ENCODE measurements around the gene SYT11.

SYT11 gene

DNA sequence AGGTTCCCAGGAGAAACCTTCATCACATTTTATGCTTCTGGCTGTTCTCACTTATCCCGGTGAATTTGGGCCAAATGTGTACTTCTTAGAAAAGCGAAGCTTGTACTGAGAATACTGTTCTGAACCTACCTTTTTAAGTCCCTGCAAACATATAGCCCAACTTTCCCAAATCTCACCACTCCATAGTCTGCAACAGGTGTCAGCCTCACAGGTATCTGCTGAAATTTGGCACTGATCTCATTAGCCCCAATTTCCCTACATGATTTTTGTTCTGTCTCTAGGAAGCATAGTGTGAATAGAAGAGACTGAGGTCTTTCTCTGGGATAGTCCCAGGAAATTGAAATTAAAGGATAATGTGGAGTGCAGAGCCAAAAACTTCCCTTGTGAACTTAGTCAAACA lies 40.3 kb downstream of the SYT11 start:
- Histone ChIP-seq H3K9me3 (ENCODE audit: control insufficient read depth, low read length) (no peaks in the 10 kb centered on the region), H3K4me1 (ENCODE audit: control insufficient read depth, insufficient read depth, low read length, poor library complexity, severe bottlenecking) (no peaks in the 10 kb centered on the region), H3K27ac (ENCODE audit: low read depth, low read length, severe bottlenecking) (no peak overlapping the region), H3K36me3 (ENCODE audit: control insufficient read depth, insufficient read depth, low read length) (peaks cover 84% of the 10 kb centered on the region), H3K4me3 (ENCODE audit: extremely low read depth, insufficient read depth, low read length, poor library complexity, severe bottlenecking) (no peak overlapping the region)
- 90 to 100% methylated on average over 2 of the region's 2 CpGs for WGBS, 2 experiments (ENCODE audit: insufficient coverage in 2 of 2)

DNA sequence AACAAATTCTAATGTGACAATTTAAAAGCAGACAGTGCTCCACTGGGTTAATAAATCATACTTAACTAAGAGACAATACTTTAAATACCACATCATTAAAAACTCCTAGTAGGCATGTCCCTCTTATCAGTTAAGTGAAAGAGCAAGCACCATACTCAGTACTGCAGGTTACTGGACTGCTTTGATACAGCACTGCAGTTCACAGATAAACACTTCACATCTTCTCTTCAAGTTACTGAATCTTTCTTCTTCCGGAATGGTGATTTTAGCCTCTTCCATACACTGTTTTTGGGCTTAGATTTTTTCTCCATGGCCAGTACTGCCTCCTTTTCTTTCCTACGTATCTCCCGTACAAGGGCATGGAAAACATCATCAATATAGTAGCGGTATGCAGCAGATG lies 40.8 kb downstream of the SYT11 start:
- Histone ChIP-seq H3K9me3 (ENCODE audit: control insufficient read depth, low read length) (no peaks in the 10 kb centered on the region), H3K36me3 (ENCODE audit: control insufficient read depth, insufficient read depth, low read length) (peaks cover 89% of the 10 kb centered on the region), H3K4me1 (ENCODE audit: control insufficient read depth, insufficient read depth, low read length, poor library complexity, severe bottlenecking) (no peaks in the 10 kb centered on the region), H3K27ac (ENCODE audit: low read depth, low read length, severe bottlenecking) (no peak overlapping the region), H3K4me3 (ENCODE audit: extremely low read depth, insufficient read depth, low read length, poor library complexity, severe bottlenecking) (no peak overlapping the region)
- 92 to 100% methylated on average over 2 to 3 of the region's 4 CpGs for WGBS, 2 experiments (ENCODE audit: insufficient coverage in 2 of 2)

DNA sequence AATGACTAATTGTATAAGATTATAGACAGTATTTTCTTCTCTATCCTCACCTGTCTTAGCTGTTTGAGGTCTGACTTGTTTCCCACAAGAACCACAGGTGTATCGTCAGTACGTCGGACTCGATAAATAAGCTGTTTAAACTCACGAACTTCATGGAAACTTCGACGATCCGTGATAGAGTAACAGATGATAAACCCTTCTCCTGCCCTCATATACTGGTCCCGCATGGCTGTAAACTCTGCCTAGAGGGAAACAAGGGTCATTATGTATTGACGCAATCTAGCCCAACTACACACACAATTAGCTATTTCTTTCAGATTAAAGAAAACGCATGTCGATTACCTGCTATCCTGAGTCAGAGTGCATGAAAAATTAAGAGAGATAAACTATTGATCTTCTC lies 44.9 kb downstream of the SYT11 start:
- WGBS, 2 experiments (ENCODE audit: insufficient coverage in 2 of 2), result 90 to 95% methylated on average over 9 to 10 of the region's 12 CpGs
- Histone ChIP-seq H3K9me3 (ENCODE audit: control insufficient read depth, low read length) (no peaks in the 10 kb centered on the region), H3K4me1 (ENCODE audit: control insufficient read depth, insufficient read depth, low read length, poor library complexity, severe bottlenecking) (no peaks in the 10 kb centered on the region), H3K4me3 (ENCODE audit: extremely low read depth, insufficient read depth, low read length, poor library complexity, severe bottlenecking) (no peak overlapping the region), H3K36me3 (ENCODE audit: control insufficient read depth, insufficient read depth, low read length) (peaks cover 92% of the 10 kb centered on the region), H3K27ac (ENCODE audit: low read depth, low read length, severe bottlenecking) (no peak overlapping the region)

DNA sequence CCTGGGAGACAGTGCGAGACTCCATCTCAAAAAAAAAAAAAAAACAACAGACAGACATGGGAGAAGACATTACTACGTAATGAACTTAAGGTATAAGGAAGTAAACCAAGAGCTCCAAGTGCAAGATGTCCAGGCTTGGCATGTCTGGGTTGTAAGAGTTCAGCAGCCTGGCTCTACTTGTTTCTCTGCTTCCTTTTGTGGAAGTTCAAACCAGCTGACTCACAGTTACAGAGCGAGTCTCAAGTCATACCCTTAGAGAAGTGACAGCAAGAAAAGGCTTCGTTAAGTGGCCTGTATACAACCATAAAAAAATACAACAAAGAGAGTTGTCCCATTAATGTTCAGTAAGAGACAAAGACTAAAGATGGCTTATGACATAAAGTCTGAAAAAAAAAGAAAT lies 50.5 kb downstream of the SYT11 start:
- Histone ChIP-seq H3K4me3 (ENCODE audit: extremely low read depth, insufficient read depth, low read length, poor library complexity, severe bottlenecking) (peak overlapping the region; percentile 74), H3K9me3 (ENCODE audit: control insufficient read depth, low read length) (no peaks in the 10 kb centered on the region), H3K36me3 (ENCODE audit: control insufficient read depth, insufficient read depth, low read length) (peaks cover 78% of the 10 kb centered on the region), H3K27ac (ENCODE audit: low read depth, low read length, severe bottlenecking) (no peak overlapping the region), H3K4me1 (ENCODE audit: control insufficient read depth, insufficient read depth, low read length, poor library complexity, severe bottlenecking) (peaks cover 5% of the 10 kb centered on the region)
- WGBS, 2 experiments (ENCODE audit: insufficient coverage in 2 of 2), result no CpG with 5 or more reads among the region's 4 CpGs

DNA sequence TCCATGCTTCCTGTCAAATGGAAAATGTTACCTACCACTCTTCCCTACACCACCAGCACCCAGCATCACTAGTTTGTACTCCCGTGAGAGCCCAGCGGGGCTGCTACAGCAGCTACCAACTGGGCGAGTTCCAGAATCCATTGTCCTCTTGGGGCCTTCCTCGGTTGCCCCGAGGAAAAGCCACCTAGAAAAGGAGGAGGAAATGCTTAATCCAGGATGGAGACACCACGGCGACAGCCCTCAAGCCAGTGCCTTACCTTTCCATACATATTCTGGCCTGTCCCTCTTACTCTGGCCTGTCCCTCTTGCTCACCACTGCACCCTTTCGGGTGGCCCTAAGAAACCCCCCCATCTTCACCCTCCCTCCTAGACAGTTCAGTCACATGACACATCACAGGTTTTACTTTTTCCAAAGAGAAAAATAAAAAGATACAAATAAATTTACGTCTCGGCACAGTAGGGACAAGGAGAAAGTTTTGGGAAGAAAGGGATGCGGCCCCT lies 51.3 kb downstream of the SYT11 start:
- Histone ChIP-seq H3K27ac (ENCODE audit: low read depth, low read length, severe bottlenecking) (peak overlapping the region; percentile 44), H3K36me3 (ENCODE audit: control insufficient read depth, insufficient read depth, low read length) (peaks cover 78% of the 10 kb centered on the region), H3K9me3 (ENCODE audit: control insufficient read depth, low read length) (no peaks in the 10 kb centered on the region), H3K4me3 (ENCODE audit: extremely low read depth, insufficient read depth, low read length, poor library complexity, severe bottlenecking) (peak overlapping the region; percentile 74), H3K4me1 (ENCODE audit: control insufficient read depth, insufficient read depth, low read length, poor library complexity, severe bottlenecking) (peaks cover 5% of the 10 kb centered on the region)
- WGBS, 2 experiments (ENCODE audit: insufficient coverage in 2 of 2), result 7 to 19% methylated on average over 3 to 4 of the region's 11 CpGs

DNA sequence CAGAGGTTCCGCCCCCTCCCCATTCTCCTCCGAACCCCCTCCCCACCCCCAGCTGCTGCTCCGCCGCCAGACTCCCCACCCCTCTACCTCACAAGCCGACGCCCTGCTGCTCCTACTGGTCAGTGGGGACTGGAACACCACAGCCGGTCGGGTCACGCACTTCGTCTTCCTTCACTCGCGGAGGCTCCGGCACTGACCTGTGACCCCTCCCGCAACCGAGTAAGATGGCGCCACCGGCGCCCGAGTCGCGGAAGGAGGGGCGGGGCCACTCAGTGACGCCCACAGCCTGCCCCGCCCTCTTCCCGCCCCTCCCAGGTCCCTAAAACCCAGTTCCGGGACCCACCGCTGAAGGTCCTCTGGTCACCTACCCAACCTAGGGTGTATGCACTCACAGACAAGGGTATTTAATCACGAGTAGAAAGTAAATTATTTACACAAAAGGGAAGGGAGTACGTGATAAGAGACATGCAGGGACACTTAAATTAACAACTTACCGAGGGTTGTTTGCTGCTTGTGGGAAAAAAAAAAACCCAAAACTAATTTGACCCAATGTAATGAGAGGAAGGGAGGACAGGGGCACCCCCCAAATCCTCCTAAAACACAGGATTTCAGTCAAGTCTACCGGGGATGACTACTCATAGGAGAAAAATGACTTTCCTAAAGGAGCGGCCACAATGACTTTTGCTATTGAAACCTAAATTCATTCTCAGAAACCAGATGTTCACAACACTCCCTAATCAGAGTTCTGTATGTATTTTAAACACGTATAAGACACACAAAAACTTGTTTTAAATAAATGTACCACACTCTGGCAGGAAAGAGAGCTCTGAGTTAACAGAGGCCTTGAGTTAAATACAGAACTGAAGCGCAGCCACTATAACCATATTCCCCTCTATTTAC lies 52.0 kb downstream of the SYT11 start, which contains the start of gene RIT1:
RIT1 (minus strand) TSS at position 194 of the 900 bp plus-strand sequence. CDS start 588 bp downstream, outside the sequence.
- Histone ChIP-seq H3K36me3 (ENCODE audit: control insufficient read depth, insufficient read depth, low read length) (peaks cover 78% of the 10 kb centered on the region), H3K4me3 (ENCODE audit: extremely low read depth, insufficient read depth, low read length, poor library complexity, severe bottlenecking) (peak within 1 kb of the TSS; percentile 74), H3K9me3 (ENCODE audit: control insufficient read depth, low read length) (no peaks in the 10 kb centered on the region), H3K27ac (ENCODE audit: low read depth, low read length, severe bottlenecking) (peak within 1 kb of the TSS; percentile 44), H3K4me1 (ENCODE audit: control insufficient read depth, insufficient read depth, low read length, poor library complexity, severe bottlenecking) (peaks cover 5% of the 10 kb centered on the region)
- WGBS, 2 experiments (ENCODE audit: insufficient coverage in 2 of 2), result 5 to 10% methylated on average over 17 to 21 of the region's 34 CpGs

DNA sequence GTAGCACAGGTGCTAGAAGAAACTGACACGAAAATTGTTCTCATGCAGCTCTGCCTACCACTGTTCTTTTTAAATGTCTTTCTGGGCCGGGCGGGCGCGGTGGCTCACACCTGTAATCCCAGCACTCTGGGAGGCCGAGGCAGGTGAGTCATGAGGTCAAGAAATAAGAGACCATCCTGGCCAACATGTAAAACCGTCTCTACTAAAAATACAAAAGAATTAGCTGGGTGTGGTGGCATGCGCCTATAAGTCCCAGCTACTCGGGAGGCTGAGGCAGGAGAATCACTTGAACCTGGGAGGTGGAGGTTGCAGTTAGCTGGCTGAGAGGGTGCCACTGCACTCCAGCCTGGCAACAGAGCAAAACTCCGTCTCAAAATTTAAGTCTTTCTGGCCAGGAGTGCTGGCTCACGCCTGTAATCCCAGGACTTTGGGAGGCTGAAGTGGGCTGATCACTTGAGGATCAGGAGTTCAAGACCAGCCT lies 52.7 kb downstream of the SYT11 start:
- Histone ChIP-seq H3K4me3 (ENCODE audit: extremely low read depth, insufficient read depth, low read length, poor library complexity, severe bottlenecking) (no peak overlapping the region), H3K36me3 (ENCODE audit: control insufficient read depth, insufficient read depth, low read length) (peaks cover 78% of the 10 kb centered on the region)

DNA sequence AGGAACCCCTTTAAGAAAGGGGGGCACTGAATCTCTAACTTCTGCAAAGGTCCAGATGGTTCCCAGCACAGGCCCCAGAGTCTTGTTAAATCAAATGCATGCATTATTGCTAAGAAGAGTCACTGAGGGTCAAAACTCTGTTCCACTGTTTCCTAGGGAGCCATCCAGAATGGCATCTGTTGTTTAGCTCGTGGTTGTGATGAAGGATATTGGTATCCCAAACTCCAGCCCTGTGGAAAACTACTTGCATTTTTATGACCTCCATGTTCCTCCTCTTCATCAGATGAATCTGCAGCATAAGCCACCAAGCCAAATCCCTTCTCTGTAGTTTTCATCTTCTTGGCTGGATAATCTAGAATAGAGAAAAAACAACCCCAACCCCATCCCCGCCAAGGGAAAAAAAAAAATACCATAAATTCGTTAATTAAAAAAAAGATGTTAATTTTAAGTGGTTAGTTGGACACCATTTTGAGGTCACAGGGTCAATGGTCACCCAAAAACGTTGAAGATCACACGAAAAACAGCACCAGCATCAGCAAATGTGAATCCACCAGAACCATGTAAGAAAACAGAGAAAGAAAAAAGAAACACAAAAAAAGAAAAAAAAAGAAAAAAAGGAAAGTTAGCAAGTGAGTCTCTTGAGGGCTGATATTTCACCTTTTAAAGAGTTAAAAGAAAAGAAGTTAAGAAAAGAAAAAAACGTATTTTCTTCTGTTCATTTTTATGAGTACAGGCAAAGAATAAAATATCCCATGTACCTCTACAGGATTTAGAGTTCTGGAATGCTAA lies 54.8 kb downstream of the SYT11 start:
- Histone ChIP-seq H3K36me3 (ENCODE audit: control insufficient read depth, insufficient read depth, low read length) (peaks cover 79% of the 10 kb centered on the region), H3K27ac (ENCODE audit: low read depth, low read length, severe bottlenecking) (peak overlapping the region; percentile 50)
- 83% methylated on average over 1 of the region's 6 CpGs; no CpG with 5 or more reads in 1 of the 2 experiments for WGBS, 2 experiments (ENCODE audit: insufficient coverage in 2 of 2)

More for the DNA sequence above, 52.7 kb downstream of the SYT11 start:
- no peaks in the 10 kb centered on the region for H3K9me3 ChIP-seq (ENCODE audit: control insufficient read depth, low read length)
- H3K4me1 ChIP-seq (ENCODE audit: control insufficient read depth, insufficient read depth, low read length, poor library complexity, severe bottlenecking), result peaks cover 5% of the 10 kb centered on the region
- WGBS, 2 experiments (ENCODE audit: insufficient coverage in 2 of 2), result 95 to 97% methylated on average over 8 to 11 of the region's 11 CpGs
- H3K27ac ChIP-seq (ENCODE audit: low read depth, low read length, severe bottlenecking), result peak overlapping the region; percentile 44

DNA sequence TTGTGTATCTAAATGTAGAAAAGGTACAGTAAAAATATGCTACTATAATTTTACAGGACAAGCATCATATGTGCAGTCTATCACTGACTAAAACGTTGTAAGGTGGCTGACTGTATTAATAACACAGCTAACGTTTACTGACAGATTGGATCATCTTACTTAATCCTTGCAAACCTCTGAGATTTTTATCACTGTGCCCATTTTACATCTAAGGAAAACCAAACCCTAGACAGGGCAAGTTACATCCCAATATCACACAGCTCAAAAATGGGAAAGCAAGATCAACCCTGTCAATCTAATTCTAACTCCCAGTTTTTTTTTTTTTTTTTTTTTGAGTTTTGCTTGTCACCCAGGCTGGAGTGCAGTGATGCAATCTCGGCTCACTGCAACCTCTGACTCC lies 59.3 kb downstream of the SYT11 start:
- Histone ChIP-seq H3K27ac (ENCODE audit: low read depth, low read length, severe bottlenecking) (no peak overlapping the region), H3K9me3 (ENCODE audit: control insufficient read depth, low read length) (no peaks in the 10 kb centered on the region), H3K36me3 (ENCODE audit: control insufficient read depth, insufficient read depth, low read length) (peaks cover 99% of the 10 kb centered on the region), H3K4me1 (ENCODE audit: control insufficient read depth, insufficient read depth, low read length, poor library complexity, severe bottlenecking) (no peaks in the 10 kb centered on the region), H3K4me3 (ENCODE audit: extremely low read depth, insufficient read depth, low read length, poor library complexity, severe bottlenecking) (no peak overlapping the region)
- WGBS, 2 experiments (ENCODE audit: insufficient coverage in 2 of 2), result 89 to 95% methylated on average over 3 of the region's 3 CpGs

More for the DNA sequence above, 54.8 kb downstream of the SYT11 start:
- H3K4me3 ChIP-seq (ENCODE audit: extremely low read depth, insufficient read depth, low read length, poor library complexity, severe bottlenecking), result no peak overlapping the region
- H3K9me3 ChIP-seq (ENCODE audit: control insufficient read depth, low read length), result no peaks in the 10 kb centered on the region
- peaks cover 5% of the 10 kb centered on the region for H3K4me1 ChIP-seq (ENCODE audit: control insufficient read depth, insufficient read depth, low read length, poor library complexity, severe bottlenecking)

DNA sequence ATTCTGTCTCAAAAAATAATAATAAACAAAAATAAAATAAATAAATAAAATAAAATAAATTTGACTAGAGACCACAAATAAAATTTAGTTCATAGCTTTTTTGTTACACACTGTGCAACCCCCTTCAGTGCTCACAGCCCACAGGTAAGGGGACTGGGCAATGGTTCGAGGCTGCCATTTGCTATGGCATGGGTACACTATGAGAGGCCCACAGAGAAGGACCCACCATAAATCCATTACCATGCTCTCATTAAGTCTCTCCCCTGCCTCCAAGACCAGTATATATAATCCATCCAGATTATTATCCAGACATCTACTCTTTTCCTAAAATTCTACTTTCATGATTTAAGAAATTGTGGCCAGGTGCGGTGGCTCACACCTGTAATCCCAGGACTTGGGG lies 60.4 kb downstream of the SYT11 start:
- H3K4me3 ChIP-seq (ENCODE audit: extremely low read depth, insufficient read depth, low read length, poor library complexity, severe bottlenecking), result no peak overlapping the region
- WGBS, 2 experiments (ENCODE audit: insufficient coverage in 2 of 2), result 100% methylated on average over 1 to 2 of the region's 2 CpGs
- peaks cover 99% of the 10 kb centered on the region for H3K36me3 ChIP-seq (ENCODE audit: control insufficient read depth, insufficient read depth, low read length)
- H3K27ac ChIP-seq (ENCODE audit: low read depth, low read length, severe bottlenecking), result no peak overlapping the region
- no peaks in the 10 kb centered on the region for H3K9me3 ChIP-seq (ENCODE audit: control insufficient read depth, low read length)
- H3K4me1 ChIP-seq (ENCODE audit: control insufficient read depth, insufficient read depth, low read length, poor library complexity, severe bottlenecking), result no peaks in the 10 kb centered on the region

Data from mesodermal cell (in vitro differentiated cells).